Measurements from ENCODE around the gene LGI4. TPM values are rescaled to one million over a fixed set of nuclear protein-coding genes. Genes with fewer than 3 reads are reported as not detected.

Gene LGI4
- total and polyA plus RNA-seq, 4 donors: 0.18 to 1.5 (median 1.1) TPM

DNA sequence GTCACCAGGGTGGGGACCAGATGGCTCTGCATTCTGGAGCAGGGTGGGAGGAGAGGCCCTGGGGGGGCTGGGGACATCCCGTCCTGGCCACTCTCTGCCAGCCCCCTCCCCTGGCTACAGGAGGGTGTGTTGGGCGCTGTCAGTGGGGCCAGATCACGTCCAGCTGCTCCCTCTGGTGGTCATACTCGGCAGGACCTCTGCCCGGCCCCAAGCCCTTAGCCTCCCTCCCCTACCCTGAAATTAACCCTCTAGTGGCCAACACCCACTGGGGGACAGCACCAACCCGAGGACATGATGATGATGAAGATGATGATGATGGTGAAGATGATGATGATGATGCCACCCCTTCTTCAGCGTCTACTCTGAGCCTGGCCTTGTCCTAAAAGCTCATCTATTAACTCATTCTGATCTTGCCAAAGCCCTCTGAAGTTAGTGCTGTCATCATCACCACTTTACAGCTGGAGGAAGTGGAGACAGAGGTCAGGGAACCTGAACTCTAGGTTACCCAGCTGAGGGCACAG lies 590 bp upstream of the LGI4 start:
- Histone ChIP-seq H3K36me3 (ENCODE audit: control insufficient read depth in 4 of 4, insufficient read depth in 3 of 4, low read depth in 1 of 4, low read length in 3 of 4) (no peaks in the 10 kb centered on the region), H3K4me1 (ENCODE audit: control insufficient read depth in 4 of 4, insufficient read depth in 4 of 4, low read length in 3 of 4) (peaks cover 18 to 41% (median 28%) of the 10 kb centered on the region in 4 donors), H3K4me3 (ENCODE audit: low read depth in 1 of 3, low read length in 3 of 3) (no peak overlapping the region), H3K9me3 (ENCODE audit: control insufficient read depth in 4 of 4, low read length in 3 of 4) (no peaks in the 10 kb centered on the region), H3K27ac (ENCODE audit: low read depth in 1 of 2, low read length in 2 of 2) (peak overlapping the region; percentile 97 to 99), H3K27me3 (ENCODE audit: control insufficient read depth in 4 of 4, insufficient read depth in 4 of 4, low read length in 3 of 4) (no peaks in the 10 kb centered on the region), H3K9ac (ENCODE audit: low read depth in 1 of 2, low read length in 2 of 2) (peak overlapping the region in 1 of 2 donors; percentile 32)
- TF ChIP-seq MAX (IDR thresholded peaks at IDR 0.05): no peak
- TF ChIP-seq HNF4A (conservative IDR thresholded peaks at IDR 0.05): peak; percentile 63 to 65
- TF ChIP-seq, protein P1, sequence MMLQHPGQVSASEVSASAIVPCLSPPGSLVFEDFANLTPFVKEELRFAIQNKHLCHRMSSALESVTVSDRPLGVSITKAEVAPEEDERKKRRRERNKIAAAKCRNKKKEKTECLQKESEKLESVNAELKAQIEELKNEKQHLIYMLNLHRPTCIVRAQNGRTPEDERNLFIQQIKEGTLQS (IDR thresholded peaks at IDR 0.05): peak; percentile 83
- peak; percentile 85 for TF ChIP-seq CTCF (IDR thresholded peaks at IDR 0.05; ENCODE audit: low read depth, low read length, missing input control)
- no peak for TF ChIP-seq HNF4G (IDR thresholded peaks at IDR 0.05)
- TF ChIP-seq RAD21 (IDR thresholded peaks at IDR 0.05): peak; percentile 80 to 87
- TF ChIP-seq NR2F2 (IDR thresholded peaks at IDR 0.05): peak; percentile 54
- TF ChIP-seq RXRA (IDR thresholded peaks at IDR 0.05): peak; percentile 93 to 96
- TF ChIP-seq YY1 (IDR thresholded peaks at IDR 0.05): no peak
- TF ChIP-seq TAF1 (conservative IDR thresholded peaks at IDR 0.05): no peak
- TF ChIP-seq SP1 (IDR thresholded peaks at IDR 0.05): peak; percentile 75
- no peak for TF ChIP-seq FOXA2 (IDR thresholded peaks at IDR 0.05)
- TF ChIP-seq REST (IDR thresholded peaks at IDR 0.05): peak; percentile 83
- TF ChIP-seq GABPA (IDR thresholded peaks at IDR 0.05 in 1 of 2, conservative IDR thresholded peaks at IDR 0.05 in 1 of 2): peak in 1 of 2 donors; percentile 66
- DNase-seq (ENCODE audit: low spot score): peak; percentile 84
- WGBS: 0% methylated on average over 7 of the region's 7 CpGs

DNA sequence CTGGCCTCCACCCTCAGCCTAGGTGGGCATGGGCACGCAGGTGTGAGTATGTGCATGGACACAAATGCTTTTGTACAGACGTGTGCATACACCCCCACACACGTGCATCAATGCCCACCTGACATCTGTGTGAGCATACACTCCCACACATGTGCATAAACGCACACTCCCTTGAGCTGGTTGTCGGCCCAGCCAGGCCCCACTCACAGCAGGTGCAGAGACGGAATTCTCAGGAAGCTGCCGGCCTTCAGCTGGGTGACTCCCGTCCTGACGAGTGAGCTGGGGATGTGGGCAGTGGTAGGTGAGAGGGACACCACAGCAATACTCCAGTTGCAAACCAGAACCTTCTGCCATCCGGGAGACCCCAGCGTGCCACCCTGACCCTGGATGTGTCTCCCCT lies 1.0 kb downstream of the LGI4 start:
- peaks cover 13 to 32% (median 24%) of the 10 kb centered on the region in 4 donors for H3K4me1 ChIP-seq (ENCODE audit: control insufficient read depth in 4 of 4, insufficient read depth in 4 of 4, low read length in 3 of 4)
- H3K36me3 ChIP-seq (ENCODE audit: control insufficient read depth in 4 of 4, insufficient read depth in 3 of 4, low read depth in 1 of 4, low read length in 3 of 4): no peaks in the 10 kb centered on the region
- no peak overlapping the region for H3K4me3 ChIP-seq (ENCODE audit: low read depth in 1 of 3, low read length in 3 of 3)
- H3K27me3 ChIP-seq (ENCODE audit: control insufficient read depth in 4 of 4, insufficient read depth in 4 of 4, low read length in 3 of 4): no peaks in the 10 kb centered on the region
- H3K27ac ChIP-seq (ENCODE audit: low read depth in 1 of 2, low read length in 2 of 2): no peak overlapping the region
- WGBS: 89% methylated on average over 11 of the region's 11 CpGs
- no peaks in the 10 kb centered on the region for H3K9me3 ChIP-seq (ENCODE audit: control insufficient read depth in 4 of 4, low read length in 3 of 4)
- H3K9ac ChIP-seq (ENCODE audit: low read depth in 1 of 2, low read length in 2 of 2): no peak overlapping the region
- no peak for DNase-seq (ENCODE audit: low spot score)
- TF ChIP-seq HNF4A (conservative IDR thresholded peaks at IDR 0.05) (no peak), NR2F2 (IDR thresholded peaks at IDR 0.05) (no peak), RAD21 (IDR thresholded peaks at IDR 0.05) (no peak), HNF4G (IDR thresholded peaks at IDR 0.05) (no peak), REST (IDR thresholded peaks at IDR 0.05) (no peak), CTCF (IDR thresholded peaks at IDR 0.05; ENCODE audit: low read depth, low read length, missing input control) (no peak), EGR1 (IDR thresholded peaks at IDR 0.05; ENCODE audit: low read depth in 2 of 2) (no peak), GABPA (IDR thresholded peaks at IDR 0.05 in 1 of 2, conservative IDR thresholded peaks at IDR 0.05 in 1 of 2) (no peak), FOXA2 (IDR thresholded peaks at IDR 0.05) (no peak), JUND (IDR thresholded peaks at IDR 0.05) (no peak)
- TF ChIP-seq, protein P2, sequence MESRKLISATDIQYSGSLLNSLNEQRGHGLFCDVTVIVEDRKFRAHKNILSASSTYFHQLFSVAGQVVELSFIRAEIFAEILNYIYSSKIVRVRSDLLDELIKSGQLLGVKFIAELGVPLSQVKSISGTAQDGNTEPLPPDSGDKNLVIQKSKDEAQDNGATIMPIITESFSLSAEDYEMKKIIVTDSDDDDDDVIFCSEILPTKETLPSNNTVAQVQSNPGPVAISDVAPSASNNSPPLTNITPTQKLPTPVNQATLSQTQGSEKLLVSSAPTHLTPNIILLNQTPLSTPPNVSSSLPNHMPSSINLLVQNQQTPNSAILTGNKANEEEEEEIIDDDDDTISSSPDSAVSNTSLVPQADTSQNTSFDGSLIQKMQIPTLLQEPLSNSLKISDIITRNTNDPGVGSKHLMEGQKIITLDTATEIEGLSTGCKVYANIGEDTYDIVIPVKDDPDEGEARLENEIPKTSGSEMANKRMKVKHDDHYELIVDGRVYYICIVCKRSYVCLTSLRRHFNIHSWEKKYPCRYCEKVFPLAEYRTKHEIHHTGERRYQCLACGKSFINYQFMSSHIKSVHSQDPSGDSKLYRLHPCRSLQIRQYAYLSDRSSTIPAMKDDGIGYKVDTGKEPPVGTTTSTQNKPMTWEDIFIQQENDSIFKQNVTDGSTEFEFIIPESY (IDR thresholded peaks at IDR 0.05): no peak
